ENCODE measurements around the gene SMURF2.

Gene SMURF2

GRCh38 chr17:64508683-64509082 lies 153.4 kb downstream of the SMURF2 start:
- no peak for TF ChIP-seq CTCF (IDR thresholded peaks at IDR 0.05; ENCODE audit: low read depth, low read length)
- H3K27ac ChIP-seq, result no peak overlapping the region
- 0 out of 2 replicates have a peak overlapping the region, but pooled peaks have one; percentile 93 for H3K4me3 ChIP-seq (ENCODE audit: low read depth, low read length)
- DNase-seq, result no peak
- peaks cover 75% of the 10 kb centered on the region for H3K36me3 ChIP-seq
- no peaks in the 10 kb centered on the region for H3K9me3 ChIP-seq (ENCODE audit: severe bottlenecking)
- no peaks in the 10 kb centered on the region for H3K27me3 ChIP-seq (ENCODE audit: insufficient read depth, low read depth, severe bottlenecking)

GRCh38 chr17:64507413-64507782 lies 154.7 kb downstream of the SMURF2 start:
- DNase-seq, result peak; percentile 34
- H3K27me3 ChIP-seq (ENCODE audit: insufficient read depth, low read depth, severe bottlenecking), result no peaks in the 10 kb centered on the region
- peak; percentile 29; the same call in 1 of the 2 replicates for TF ChIP-seq CTCF (IDR thresholded peaks at IDR 0.05; ENCODE audit: low read depth, low read length)
- no peaks in the 10 kb centered on the region for H3K9me3 ChIP-seq (ENCODE audit: severe bottlenecking)
- peak overlapping the region; percentile 99 for H3K27ac ChIP-seq
- H3K36me3 ChIP-seq, result peaks cover 76% of the 10 kb centered on the region
- H3K4me3 ChIP-seq (ENCODE audit: low read depth, low read length), result peak overlapping the region; percentile 93

GRCh38 chr17:64506576-64507412 lies 155.3 kb downstream of the SMURF2 start, which contains the start of gene CEP95:
Gene CEP95, plus strand, starts transcription at chr17:64506977. Its CDS starts 121 bp downstream, at chr17:64507098.
- TF ChIP-seq CTCF (IDR thresholded peaks at IDR 0.05; ENCODE audit: low read depth, low read length), result no peak
- Histone ChIP-seq H3K36me3 (peaks cover 76% of the 10 kb centered on the region), H3K27ac (peak within 1 kb of the TSS; percentile 99), H3K4me3 (ENCODE audit: low read depth, low read length) (peak within 1 kb of the TSS; percentile 93), H3K9me3 (ENCODE audit: severe bottlenecking) (no peaks in the 10 kb centered on the region), H3K27me3 (ENCODE audit: insufficient read depth, low read depth, severe bottlenecking) (no peaks in the 10 kb centered on the region)
- DNase-seq, result peak; percentile 99

GRCh38 chr17:64506201-64506575 lies 155.9 kb downstream of the SMURF2 start, which contains the start of gene DDX5:
Gene DDX5, minus strand, starts transcription at chr17:64506289. Its CDS starts 170 bp downstream, at chr17:64506119.
- Histone ChIP-seq H3K27ac (peak within 1 kb of the TSS; percentile 99), H3K27me3 (ENCODE audit: insufficient read depth, low read depth, severe bottlenecking) (no peaks in the 10 kb centered on the region), H3K4me3 (ENCODE audit: low read depth, low read length) (peak within 1 kb of the TSS; percentile 93), H3K36me3 (peaks cover 76% of the 10 kb centered on the region), H3K9me3 (ENCODE audit: severe bottlenecking) (no peaks in the 10 kb centered on the region)
- TF ChIP-seq CTCF (IDR thresholded peaks at IDR 0.05; ENCODE audit: low read depth, low read length), result no peak
- peak; percentile 99 for DNase-seq

- H3K27me3 ChIP-seq (ENCODE audit: insufficient read depth, low read depth, severe bottlenecking), result no peaks in the 10 kb centered on the region
- peak overlapping the region; percentile 99 for H3K27ac ChIP-seq
- H3K36me3 ChIP-seq, result peaks cover 77% of the 10 kb centered on the region
- no peaks in the 10 kb centered on the region for H3K9me3 ChIP-seq (ENCODE audit: severe bottlenecking)
- no peak for TF ChIP-seq CTCF (IDR thresholded peaks at IDR 0.05; ENCODE audit: low read depth, low read length)
- H3K4me3 ChIP-seq (ENCODE audit: low read depth, low read length), result peak overlapping the region; percentile 93
- DNase-seq, result peak; percentile 86
Observed at GRCh38 chr17:64505340-64506200, 156.5 kb downstream of the SMURF2 start.

Measured in WERI-Rb-1 (cell line).